Gastroesophageal sphincter (tissue), 4 donors: ENCODE results near the gene GATAD2B. TPM values are rescaled to one million over a fixed set of nuclear protein-coding genes. Genes with fewer than 3 reads are reported as not detected.

Experiments
- ATAC-seq: fragments of 150-250 bp; one replicate; pipeline ENCODE4 v1.9.1; 2016; ENCODE audit warnings: mild to moderate bottlenecking, moderate library complexity
- H3K27ac ChIP-seq, 4 donors: fragments of 200-600 bp; sonication (generic) in 3 of 4; 1 replicate in 3 of 4; 2 replicates in 1 of 4; pipeline ENCODE4 v1.5.1; 2016 to 2019
- H3K27me3 ChIP-seq: fragments of 200-600 bp; sonication (generic); one replicate; pipeline ENCODE4 v1.5.1; 2019
- H3K36me3 ChIP-seq, 2 donors: fragments of 200-600 bp; sonication (generic); one replicate each; pipeline ENCODE4 v1.5.1; 2019; ENCODE audit warnings: control low read depth in 1 of 2
- H3K4me1 ChIP-seq, 3 donors: fragments of 200-600 bp; sonication (generic); 1 replicate in 2 of 3; 2 replicates in 1 of 3; pipeline ENCODE4 v1.5.1; 2016 to 2019; ENCODE audit warnings: control low read depth in 2 of 3
- H3K4me3 ChIP-seq, 2 donors: fragments of 200-600 bp; sonication (generic); one replicate each; pipeline ENCODE4 v1.5.1; 2019; ENCODE audit warnings: mild to moderate bottlenecking in 1 of 2, moderate library complexity in 1 of 2
- H3K9me3 ChIP-seq, 3 donors: fragments of 200-600 bp; sonication (generic); one replicate each; pipeline ENCODE4 v1.5.1; 2017 to 2019; ENCODE audit warnings: control low read depth in 2 of 3
- CTCF ChIP-seq, 4 experiments: fragments of 200-600 bp in 2 of 4; fragments of 450-650 bp in 2 of 4; sonication (generic) in 1 of 4; IDR thresholded peaks; one replicate each; pipeline ENCODE4 v1.5.1; 2017 to 2019; ENCODE audit warnings: antibody characterized with exemption in 4 of 4, mild to moderate bottlenecking in 2 of 4, moderate library complexity in 2 of 4
- EP300 ChIP-seq: sonication (generic); formaldehyde crosslinking; IDR thresholded peaks from one replicate; pipeline ENCODE4 v1.6.1; 2017; ENCODE audit warnings: antibody characterized with exemption, mild to moderate bottlenecking
- POLR2A ChIP-seq, 2 donors: fragments of 450-650 bp; IDR thresholded peaks; one replicate each; pipeline ENCODE4 v1.6.1; 2017; ENCODE audit warnings: antibody characterized with exemption in 2 of 2, mild to moderate bottlenecking in 2 of 2, moderate library complexity in 1 of 2
- POLR2AphosphoS5 ChIP-seq: sonication (generic); formaldehyde crosslinking; IDR thresholded peaks from one replicate; pipeline ENCODE4 v1.6.1; 2017; ENCODE audit warnings: antibody characterized with exemption
- WGBS, 2 donors: methylation state at CpG; one replicate each; pipeline ENCODE4 v1.1.5; 2018; ENCODE audit warnings: low coverage in 1 of 2; 5-methylcytosine and 5-hydroxymethylcytosine counted together
- total RNA-seq, 4 donors: library from RNA; depleted of rRNA; stranded (reverse); fragments of >200 nt; gene quantifications; one replicate each; pipeline ENCODE4 v1.1.0, GENCODE V29; 2016

GATAD2B gene
- total RNA-seq, 4 donors from 2014 or later, result 18.4 to 30.8 (median 23.8) TPM

DNA sequence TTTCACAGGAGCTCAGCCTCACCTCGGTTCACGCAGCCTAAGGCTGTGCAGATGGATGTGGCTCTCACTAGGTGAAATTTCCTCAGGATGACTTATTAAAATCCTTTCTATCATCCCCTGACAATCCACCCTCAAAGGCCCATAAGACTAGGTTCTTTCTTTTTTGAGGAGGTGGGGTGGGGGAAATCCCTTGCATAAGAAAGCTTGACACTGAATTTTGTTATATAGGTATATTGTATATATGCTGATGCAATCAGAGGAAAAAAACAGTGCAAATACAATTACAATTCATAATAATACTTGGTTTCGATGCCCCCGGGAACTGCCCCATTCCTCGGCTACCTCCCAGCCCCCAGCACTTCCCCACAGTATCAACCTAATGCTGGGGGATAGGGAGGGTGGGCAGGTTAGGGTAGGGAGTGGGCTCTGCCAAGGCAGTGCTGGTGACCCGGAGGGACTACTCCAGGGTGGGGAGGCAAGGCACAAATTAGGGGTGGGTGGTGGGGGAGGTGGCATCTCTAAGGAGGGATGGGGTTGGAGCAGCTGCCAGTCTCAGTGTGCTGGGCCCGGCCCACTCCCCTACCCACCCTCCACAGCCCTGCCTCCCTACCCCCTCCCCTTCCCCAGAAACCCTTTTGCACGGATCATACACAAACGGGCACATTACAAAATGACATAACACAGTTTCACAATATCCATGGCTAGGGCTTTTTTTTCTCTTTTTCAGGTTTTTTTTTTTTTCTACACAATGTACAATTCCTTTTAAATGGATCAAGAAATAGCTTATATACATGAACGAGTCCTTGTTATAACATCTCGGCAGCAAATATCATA is 116.7 kb downstream of the GATAD2B start:
- no peak for ATAC-seq

DNA sequence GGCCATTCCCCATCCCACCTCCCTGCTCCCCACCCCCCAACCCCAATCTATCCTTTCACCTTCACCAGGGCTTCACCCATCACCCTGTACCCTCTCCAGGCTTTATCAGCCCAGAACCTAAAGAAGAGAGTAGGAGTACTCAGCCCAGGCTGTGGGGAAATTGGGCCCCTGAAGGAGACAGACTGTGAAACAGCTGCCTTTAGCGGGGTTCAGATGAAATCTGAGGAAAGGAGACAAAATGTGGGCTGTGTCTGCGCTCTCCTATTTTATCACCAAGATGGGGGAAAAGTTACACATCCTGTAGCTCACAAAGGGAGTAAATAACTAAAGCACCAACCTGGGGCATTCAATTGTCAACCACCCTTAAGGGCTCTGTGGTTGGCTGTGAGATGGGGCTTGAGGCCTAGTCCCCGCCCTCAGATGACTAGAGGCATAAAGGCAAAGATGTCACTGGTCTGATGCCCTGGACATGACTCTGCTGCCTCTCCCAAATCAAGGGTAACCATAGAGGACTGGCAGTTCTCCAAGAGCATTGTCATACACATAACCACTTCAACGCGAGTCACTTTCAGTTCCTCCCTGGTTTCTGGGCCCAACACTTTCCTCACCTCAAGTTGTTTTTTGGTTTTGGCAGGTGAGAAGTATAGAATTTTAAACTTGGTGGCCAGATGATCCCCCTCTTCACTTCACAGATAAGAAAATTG is 117.6 kb downstream of the GATAD2B start:
- peak overlapping the region in 1 of 4 donors; percentile 60 for H3K27ac ChIP-seq
- no peaks in the 10 kb centered on the region for H3K9me3 ChIP-seq
- peak; percentile 79 for ATAC-seq
- TF ChIP-seq CTCF (IDR thresholded peaks at IDR 0.05), result no peak
- TF ChIP-seq POLR2AphosphoS5, result no peak
- no peak for TF ChIP-seq EP300
- TF ChIP-seq POLR2A (IDR thresholded peaks at IDR 0.05), result no peak
- WGBS, 2 donors, result 35 to 87% methylated on average over 3 of the region's 5 CpGs
- peaks cover 0 to 27% (median 0%) of the 10 kb centered on the region in 3 donors for H3K4me1 ChIP-seq
- H3K36me3 ChIP-seq, result peaks cover 0 to 46% of the 10 kb centered on the region in 2 donors
- no peaks in the 10 kb centered on the region for H3K27me3 ChIP-seq
- H3K4me3 ChIP-seq, result no peak overlapping the region

More for the DNA sequence above, 116.7 kb downstream of the GATAD2B start:
- peaks cover 0 to 54% of the 10 kb centered on the region in 2 donors for H3K36me3 ChIP-seq
- H3K27ac ChIP-seq, result peak overlapping the region in 1 of 4 donors; percentile 50
- H3K4me1 ChIP-seq, result peaks cover 0 to 27% (median 0%) of the 10 kb centered on the region in 3 donors
- H3K27me3 ChIP-seq, result no peaks in the 10 kb centered on the region
- H3K4me3 ChIP-seq, result no peak overlapping the region
- WGBS, 2 donors, result 63 to 70% methylated on average over 6 of the region's 11 CpGs
- TF ChIP-seq EP300 (no peak), POLR2AphosphoS5 (no peak), POLR2A (IDR thresholded peaks at IDR 0.05) (no peak), CTCF (IDR thresholded peaks at IDR 0.05) (no peak)
- H3K9me3 ChIP-seq, result no peaks in the 10 kb centered on the region

GRCh38 chr1:153804112-153804511 is 118.7 kb downstream of the GATAD2B start:
- H3K4me3 ChIP-seq, result no peak overlapping the region
- peaks cover 0 to 27% (median 0%) of the 10 kb centered on the region in 3 donors for H3K4me1 ChIP-seq
- peaks cover 0 to 45% of the 10 kb centered on the region in 2 donors for H3K36me3 ChIP-seq
- TF ChIP-seq POLR2A (IDR thresholded peaks at IDR 0.05), result no peak
- no peak for TF ChIP-seq EP300
- no peak for TF ChIP-seq POLR2AphosphoS5
- TF ChIP-seq CTCF (IDR thresholded peaks at IDR 0.05), result no peak
- no peaks in the 10 kb centered on the region for H3K27me3 ChIP-seq
- 50 to 54% methylated on average over 2 of the region's 2 CpGs for WGBS, 2 donors
- H3K27ac ChIP-seq, result peak overlapping the region in 1 of 4 donors; percentile 30
- no peaks in the 10 kb centered on the region for H3K9me3 ChIP-seq
- ATAC-seq, result no peak

GRCh38 chr1:153803470-153804056 is 119.2 kb downstream of the GATAD2B start:
- H3K27me3 ChIP-seq, result no peaks in the 10 kb centered on the region
- H3K36me3 ChIP-seq, result peaks cover 0 to 40% of the 10 kb centered on the region in 2 donors
- WGBS, 2 donors, result 56 to 57% methylated on average over 1 to 3 of the region's 3 CpGs
- no peaks in the 10 kb centered on the region for H3K9me3 ChIP-seq
- no peak overlapping the region for H3K4me3 ChIP-seq
- no peak for TF ChIP-seq POLR2A (IDR thresholded peaks at IDR 0.05)
- no peak for TF ChIP-seq EP300
- TF ChIP-seq POLR2AphosphoS5, result no peak
- TF ChIP-seq CTCF (IDR thresholded peaks at IDR 0.05), result no peak
- H3K4me1 ChIP-seq, result peaks cover 0 to 27% (median 0%) of the 10 kb centered on the region in 3 donors
- peak overlapping the region in 1 of 4 donors; percentile 13 for H3K27ac ChIP-seq
- ATAC-seq, result no peak
